SK-N-SH (cell line): ENCODE results near the gene TIE1. TPM values are rescaled to one million over a fixed set of nuclear protein-coding genes. Genes with fewer than 3 reads are reported as not detected.
A peak's percentile ranks its signal among the peaks of the same experiment; 100 is the strongest.

Experiments
- CTCF ChIA-PET: fragments of 300-600, 350-600 bp; formaldehyde crosslinking; extraction: SDS; loops from one replicate; lab custom pipeline; 2021; lab: Yijun Ruan, JAX
- POLR2A ChIA-PET: fragments of 350-600 bp; sonication (Branson Sonifier 250); formaldehyde crosslinking; extraction: SDS; loops from one replicate; lab custom pipeline; 2020; ENCODE audit warnings: antibody characterized with exemption, inconsistent platforms; lab: Yijun Ruan, JAX
- DNase-seq: peaks from one replicate; pipeline ENCODE4 v3.0.0; 2012
- H2AFZ ChIP-seq: fragments of 200-600 bp; sonication (generic); 2 replicates; pipeline ENCODE4 v1.8.1; 2016; ENCODE audit warnings: antibody characterized with exemption, mild to moderate bottlenecking, low read depth
- H3F3A ChIP-seq: fragments of 200-600 bp; sonication (generic); replicated peaks from 2 replicates; pipeline ENCODE3; 2016; ENCODE audit warnings: antibody characterized with exemption, mild to moderate bottlenecking; ENCODE audit not compliant: insufficient read depth
- H3K27ac ChIP-seq, 2 experiments: fragments of 200-500 bp in 1 of 2; fragments of 200-600 bp in 1 of 2; sonication (Bioruptor generic) in 1 of 2; sonication (generic), shearing (Covaris generic) in 1 of 2; 2 replicates each; pipeline versions ENCODE4 v1.5.1 to v1.6.1; 2014 to 2016; ENCODE audit warnings: low read depth in 2 of 2, inconsistent platforms in 1 of 2, low read length in 1 of 2, mild to moderate bottlenecking in 1 of 2, mixed read lengths in 1 of 2
- H3K27me3 ChIP-seq: fragments of 200-600 bp; sonication (generic), shearing (Covaris generic); 2 replicates; pipeline ENCODE4 v1.6.1; 2016; ENCODE audit warnings: mixed run types; ENCODE audit not compliant: insufficient read depth
- H3K36me3 ChIP-seq, 2 experiments: fragments of 200-500 bp in 1 of 2; fragments of 200-600 bp in 1 of 2; sonication (Bioruptor generic) in 1 of 2; sonication (generic) in 1 of 2; replicated peaks in 1 of 2; 2 replicates each; pipeline versions ENCODE3 to v1.5.1; 2014 to 2016; ENCODE audit warnings: low read length in 1 of 2, mild to moderate bottlenecking in 1 of 2; ENCODE audit not compliant: insufficient read depth in 2 of 2, control insufficient read depth in 1 of 2
- H3K4me1 ChIP-seq, 2 experiments: fragments of 200-500 bp in 1 of 2; fragments of 200-600 bp in 1 of 2; sonication (Bioruptor generic) in 1 of 2; sonication (generic), shearing (Covaris generic) in 1 of 2; 2 replicates each; pipeline versions ENCODE4 v1.5.1 to v1.6.1; 2014 to 2016; ENCODE audit warnings: low read depth in 1 of 2, low read length in 1 of 2, mixed run types in 1 of 2; ENCODE audit not compliant: insufficient read depth in 2 of 2, control insufficient read depth in 1 of 2
- H3K4me2 ChIP-seq: fragments of 200-600 bp; sonication (generic), shearing (Covaris generic); 2 replicates; pipeline ENCODE4 v1.6.1; 2017; ENCODE audit warnings: mixed run types
- H3K4me3 ChIP-seq, 2 experiments: fragments of 200-500 bp in 1 of 2; fragments of 200-600 bp in 1 of 2; sonication (Bioruptor generic) in 1 of 2; sonication (generic), shearing (Covaris generic) in 1 of 2; 2 replicates each; pipeline versions ENCODE4 v1.5.1 to v1.8.1; 2014 to 2016; ENCODE audit warnings: low read depth in 2 of 2, inconsistent platforms in 1 of 2, low read length in 1 of 2, mild to moderate bottlenecking in 1 of 2, mixed read lengths in 1 of 2, moderate library complexity in 1 of 2
- H3K79me2 ChIP-seq: fragments of 200-600 bp; sonication (generic); 2 replicates; pipeline ENCODE4 v1.8.1; 2017; ENCODE audit warnings: mild to moderate bottlenecking; ENCODE audit not compliant: insufficient read depth
- H3K9ac ChIP-seq: fragments of 200-600 bp; sonication (generic); 2 replicates; pipeline ENCODE4 v1.6.1; 2017; ENCODE audit warnings: mixed run types
- H3K9me2 ChIP-seq: fragments of 200-600 bp; sonication (generic); 2 replicates; pipeline ENCODE4 v1.6.1; 2017; ENCODE audit warnings: mixed run types
- H3K9me3 ChIP-seq: fragments of 200-600 bp; sonication (generic); 2 replicates; pipeline ENCODE4 v1.6.1; 2017; ENCODE audit warnings: mixed run types, mild to moderate bottlenecking, moderate library complexity
- H4K20me1 ChIP-seq: fragments of 200-600 bp; sonication (generic); 2 replicates; pipeline ENCODE4 v1.6.1; 2017; ENCODE audit warnings: mild to moderate bottlenecking, mixed run types; ENCODE audit not compliant: insufficient read depth
- CTCF ChIP-seq: fragments of 200-600 bp; sonication (generic); IDR thresholded peaks from 2 replicates; pipeline ENCODE4 v1.6.1; 2017; ENCODE audit warnings: antibody characterized with exemption, mild to moderate bottlenecking, moderate library complexity
- ELF1 ChIP-seq: IDR thresholded peaks from 2 replicates; pipeline ENCODE4 v1.4.0; 2012
- EP300 ChIP-seq, 2 experiments: IDR thresholded peaks; 2 replicates each; pipeline versions ENCODE4 v1.4.0 to v1.6.1; 2012; ENCODE audit warnings: borderline replicate concordance in 1 of 2, low read depth in 1 of 2, low read length in 1 of 2
- NFIC ChIP-seq: IDR thresholded peaks from 2 replicates; pipeline ENCODE4 v1.4.0; 2012; ENCODE audit warnings: borderline replicate concordance
- PBX3 ChIP-seq: IDR thresholded peaks from 2 replicates; pipeline ENCODE4; 2012
- POLR2AphosphoS5 ChIP-seq: IDR thresholded peaks from 2 replicates; pipeline ENCODE4 v1.6.1; 2012; ENCODE audit warnings: low read depth, low read length
- RAD21 ChIP-seq: IDR thresholded peaks from 2 replicates; pipeline ENCODE4 v1.6.1; 2012; ENCODE audit warnings: mild to moderate bottlenecking, low read length
- RFX5 ChIP-seq: IDR thresholded peaks from 2 replicates; pipeline ENCODE4 v1.6.1; 2012; ENCODE audit warnings: mild to moderate bottlenecking, improper control_type of control experiment, low read length
- SIN3A ChIP-seq: IDR thresholded peaks from 2 replicates; pipeline ENCODE4 v1.6.1; 2012; ENCODE audit warnings: low read depth, mild to moderate bottlenecking, low read length, moderate library complexity, borderline replicate concordance
- SMC3 ChIP-seq: IDR thresholded peaks from 2 replicates; pipeline ENCODE4 v1.6.1; 2012; ENCODE audit warnings: low read depth, low read length, improper control_type of control experiment
- YY1 ChIP-seq: IDR thresholded peaks from 2 replicates; pipeline ENCODE4 v1.4.0; 2012; ENCODE audit warnings: low read depth, mild to moderate bottlenecking
- WGBS: methylation state at CpG from one replicate; pipeline ENCODE4 v1.1.6; 2017; ENCODE audit warnings: low lambda C conversion rate; 5-methylcytosine and 5-hydroxymethylcytosine counted together
- polyA plus RNA-seq, 3 experiments: library from polyadenylated mRNA; depleted of rRNA; stranded (reverse); fragments of >200 nt; gene quantifications; 2 replicates each; pipeline ENCODE4 v1.2.3, GENCODE V29; 2012

TIE1 gene
- polyA plus RNA-seq, 1 of the 3 experiments (the other 2 are of a cell fraction) = 1.6 TPM

GRCh38 chr1:43358121-43358745 is 57.5 kb downstream of the TIE1 start:
- Histone ChIP-seq H3K9me3 (no peaks in the 10 kb centered on the region), H3K27ac (peak overlapping the region; percentile 81 to 90), H3F3A (peaks cover 26% of the 10 kb centered on the region), H3K4me1 (peaks cover 7 to 30% of the 10 kb centered on the region in 2 experiments; a peak in 1 of 4 replicates), H3K4me3 (peak overlapping the region; percentile 78 to 79), H4K20me1 (no peaks in the 10 kb centered on the region), H3K9ac (peak overlapping the region; percentile 93), H3K27me3 (no peaks in the 10 kb centered on the region), H3K4me2 (peak overlapping the region; percentile 87), H2AFZ (peak overlapping the region; percentile 94), H3K36me3 (peaks cover 19 to 27% of the 10 kb centered on the region in 2 experiments)
- DNase-seq = peak; percentile 51
- WGBS = 4% methylated on average over 20 of the region's 33 CpGs
- ChIA-PET POLR2A (interaction anchor here (0.6 to 1.6 kb wide), 6 partner anchors 10 to 135 kb away, joined by 3 to 8 read pairs (median 4); partner anchors contain the start of genes ELOVL1, MED8 and SZT2), CTCF (interaction anchor here (1.0 to 2.1 kb wide), 6 partner anchors 10 to 132 kb away, joined by 3 to 9 read pairs (median 5); partner anchors contain the start of genes ELOVL1, MED8 and SZT2)
- TF ChIP-seq EP300 (IDR thresholded peaks at IDR 0.05; ENCODE audit: borderline replicate concordance in 1 of 2, low read depth in 1 of 2, low read length in 1 of 2) (no peak), YY1 (no peak), ELF1 (0 out of 2 replicates have a peak, but pooled peaks have one; percentile 8), RFX5 (no peak), SIN3A (0 out of 2 replicates have a peak, but pooled peaks have one; percentile 24), PBX3 (0 out of 2 replicates have a peak, but pooled peaks have one; percentile 3), SMC3 (0 out of 2 replicates have a peak, but pooled peaks have one; percentile 0), CTCF (peak; percentile 67), POLR2AphosphoS5 (peak; percentile 76), NFIC (no peak), RAD21 (peak; percentile 20; the same call in 1 of the 2 replicates)
- TF ChIP-seq, all 33 proteins: peak for 7
- no peaks in the 10 kb centered on the region for H3K9me2 ChIP-seq
- H3K79me2 ChIP-seq = peaks cover 49% of the 10 kb centered on the region
